HUES6 (cell line): ENCODE data around the gene ARFIP1.

Source experiments
- H3K27ac ChIP-seq: 2 replicates; pipeline ENCODE4 v1.7.0; 2013; ENCODE audit warnings: low read depth, mild to moderate bottlenecking, low read length, inconsistent platforms
- H3K27me3 ChIP-seq: 2 replicates; pipeline ENCODE4 v1.6.1; 2013; ENCODE audit warnings: low read length; ENCODE audit not compliant: control insufficient read depth, insufficient read depth
- H3K36me3 ChIP-seq: 2 replicates; pipeline ENCODE4 v1.6.1; 2013; ENCODE audit warnings: low read length; ENCODE audit not compliant: control insufficient read depth, insufficient read depth
- H3K4me1 ChIP-seq: 2 replicates; pipeline ENCODE4 v1.6.1; 2013; ENCODE audit warnings: low read length; ENCODE audit not compliant: control insufficient read depth, insufficient read depth
- H3K4me3 ChIP-seq: 2 replicates; pipeline ENCODE4 v1.5.1; 2013; ENCODE audit warnings: low read depth, low read length
- H3K9ac ChIP-seq: one replicate; pipeline ENCODE4 v1.6.1; 2013; ENCODE audit warnings: mild to moderate bottlenecking, low read length
- H3K9me3 ChIP-seq: 2 replicates; pipeline ENCODE4 v1.6.1; 2013; ENCODE audit warnings: low read depth, low read length; ENCODE audit not compliant: control insufficient read depth, insufficient read depth

Gene ARFIP1

GRCh38 chr4:152785639-152786615, 6.2 kb downstream of the ARFIP1 start:
- Histone ChIP-seq H3K9me3 (no peaks in the 10 kb centered on the region), H3K27ac (no peak overlapping the region), H3K4me1 (peaks cover 4% of the 10 kb centered on the region), H3K27me3 (no peaks in the 10 kb centered on the region), H3K4me3 (no peak overlapping the region), H3K9ac (no peak overlapping the region), H3K36me3 (peaks cover 5% of the 10 kb centered on the region; the same call in 1 of the 2 replicates)

- no peaks in the 10 kb centered on the region for H3K27me3 ChIP-seq
- H3K36me3 ChIP-seq = peaks cover 5% of the 10 kb centered on the region; the same call in 1 of the 2 replicates
- H3K9ac ChIP-seq = no peak overlapping the region
- no peak overlapping the region for H3K27ac ChIP-seq
- H3K9me3 ChIP-seq = no peaks in the 10 kb centered on the region
- H3K4me1 ChIP-seq = peaks cover 3% of the 10 kb centered on the region; the same call in 1 of the 2 replicates
- H3K4me3 ChIP-seq = no peak overlapping the region
These were observed 6.9 kb downstream of the ARFIP1 start for GRCh38 chr4:152786627-152787026.

- no peaks in the 10 kb centered on the region for H3K27me3 ChIP-seq
- H3K36me3 ChIP-seq = no peaks in the 10 kb centered on the region
- no peak overlapping the region for H3K9ac ChIP-seq
- no peak overlapping the region for H3K27ac ChIP-seq
- H3K9me3 ChIP-seq = no peaks in the 10 kb centered on the region
- H3K4me1 ChIP-seq = no peaks in the 10 kb centered on the region
- H3K4me3 ChIP-seq = no peak overlapping the region
These were observed 16.1 kb downstream of the ARFIP1 start for GRCh38 chr4:152795891-152796290.

GRCh38 chr4:152803541-152803940, 23.8 kb downstream of the ARFIP1 start:
- H3K4me3 ChIP-seq = no peak overlapping the region

GRCh38 chr4:152805071-152805650, 25.4 kb downstream of the ARFIP1 start:
- Histone ChIP-seq H3K4me1 (peaks cover 13% of the 10 kb centered on the region; the same call in 1 of the 2 replicates), H3K36me3 (peaks cover 5% of the 10 kb centered on the region; the same call in 1 of the 2 replicates), H3K9me3 (peaks cover 9% of the 10 kb centered on the region; the same call in 1 of the 2 replicates), H3K27ac (no peak overlapping the region), H3K27me3 (no peaks in the 10 kb centered on the region), H3K4me3 (no peak overlapping the region), H3K9ac (no peak overlapping the region)

More at GRCh38 chr4:152803541-152803940, 23.8 kb downstream of the ARFIP1 start:
- Histone ChIP-seq H3K27ac (no peak overlapping the region), H3K36me3 (no peaks in the 10 kb centered on the region; the same call in 1 of the 2 replicates), H3K9me3 (peaks cover 8% of the 10 kb centered on the region; the same call in 1 of the 2 replicates), H3K9ac (no peak overlapping the region), H3K27me3 (no peaks in the 10 kb centered on the region), H3K4me1 (peaks cover 6% of the 10 kb centered on the region; the same call in 1 of the 2 replicates)

GRCh38 chr4:152805818-152806217, 26.1 kb downstream of the ARFIP1 start:
- Histone ChIP-seq H3K27ac (no peak overlapping the region), H3K4me1 (peaks cover 13% of the 10 kb centered on the region; the same call in 1 of the 2 replicates), H3K9me3 (peaks cover 9% of the 10 kb centered on the region; the same call in 1 of the 2 replicates), H3K9ac (no peak overlapping the region), H3K4me3 (no peak overlapping the region), H3K27me3 (no peaks in the 10 kb centered on the region), H3K36me3 (peaks cover 7% of the 10 kb centered on the region; the same call in 1 of the 2 replicates)

GRCh38 chr4:152806501-152807125, 26.9 kb downstream of the ARFIP1 start:
- Histone ChIP-seq H3K27me3 (no peaks in the 10 kb centered on the region), H3K36me3 (peaks cover 12% of the 10 kb centered on the region; the same call in 1 of the 2 replicates), H3K27ac (no peak overlapping the region), H3K4me1 (peaks cover 13% of the 10 kb centered on the region; the same call in 1 of the 2 replicates), H3K9ac (no peak overlapping the region), H3K4me3 (no peak overlapping the region), H3K9me3 (peaks cover 9% of the 10 kb centered on the region; the same call in 1 of the 2 replicates)

GRCh38 chr4:152807294-152807829, 27.6 kb downstream of the ARFIP1 start:
- H3K9ac ChIP-seq = no peak overlapping the region
- peaks cover 12% of the 10 kb centered on the region; the same call in 1 of the 2 replicates for H3K36me3 ChIP-seq
- no peaks in the 10 kb centered on the region for H3K27me3 ChIP-seq
- H3K27ac ChIP-seq = no peak overlapping the region
- H3K4me3 ChIP-seq = no peak overlapping the region
- peaks cover 13% of the 10 kb centered on the region; the same call in 1 of the 2 replicates for H3K4me1 ChIP-seq
- peaks cover 12% of the 10 kb centered on the region; the same call in 1 of the 2 replicates for H3K9me3 ChIP-seq

GRCh38 chr4:152808670-152809069, 28.9 kb downstream of the ARFIP1 start:
- Histone ChIP-seq H3K36me3 (peaks cover 12% of the 10 kb centered on the region; the same call in 1 of the 2 replicates), H3K27me3 (no peaks in the 10 kb centered on the region), H3K9me3 (peaks cover 13% of the 10 kb centered on the region; the same call in 1 of the 2 replicates), H3K27ac (peak overlapping the region; percentile 25; the same call in 1 of the 2 replicates), H3K9ac (no peak overlapping the region), H3K4me3 (no peak overlapping the region; the same call in 1 of the 2 replicates), H3K4me1 (peaks cover 10% of the 10 kb centered on the region; the same call in 1 of the 2 replicates)

- Histone ChIP-seq H3K4me3 (no peak overlapping the region), H3K9ac (no peak overlapping the region), H3K27ac (no peak overlapping the region), H3K36me3 (peaks cover 12% of the 10 kb centered on the region; the same call in 1 of the 2 replicates), H3K27me3 (no peaks in the 10 kb centered on the region), H3K9me3 (peaks cover 21% of the 10 kb centered on the region; the same call in 1 of the 2 replicates), H3K4me1 (peaks cover 10% of the 10 kb centered on the region; the same call in 1 of the 2 replicates)
These were observed 31.0 kb downstream of the ARFIP1 start for GRCh38 chr4:152810715-152811287.
